Stromal cell of bone marrow (primary cell): ENCODE data around the gene RDH5.
"Not testable (repeated sequence)": the region's sequence is repeated elsewhere in the genome, so short reads cannot be mapped to it uniquely, and the experiment has no call there.

ENCODE experiments used
- DNase-seq: peaks from one replicate; pipeline ENCODE4 v3.0.0-alpha.2; 2012; ENCODE audit warnings: low read depth

The RDH5 gene

DNA sequence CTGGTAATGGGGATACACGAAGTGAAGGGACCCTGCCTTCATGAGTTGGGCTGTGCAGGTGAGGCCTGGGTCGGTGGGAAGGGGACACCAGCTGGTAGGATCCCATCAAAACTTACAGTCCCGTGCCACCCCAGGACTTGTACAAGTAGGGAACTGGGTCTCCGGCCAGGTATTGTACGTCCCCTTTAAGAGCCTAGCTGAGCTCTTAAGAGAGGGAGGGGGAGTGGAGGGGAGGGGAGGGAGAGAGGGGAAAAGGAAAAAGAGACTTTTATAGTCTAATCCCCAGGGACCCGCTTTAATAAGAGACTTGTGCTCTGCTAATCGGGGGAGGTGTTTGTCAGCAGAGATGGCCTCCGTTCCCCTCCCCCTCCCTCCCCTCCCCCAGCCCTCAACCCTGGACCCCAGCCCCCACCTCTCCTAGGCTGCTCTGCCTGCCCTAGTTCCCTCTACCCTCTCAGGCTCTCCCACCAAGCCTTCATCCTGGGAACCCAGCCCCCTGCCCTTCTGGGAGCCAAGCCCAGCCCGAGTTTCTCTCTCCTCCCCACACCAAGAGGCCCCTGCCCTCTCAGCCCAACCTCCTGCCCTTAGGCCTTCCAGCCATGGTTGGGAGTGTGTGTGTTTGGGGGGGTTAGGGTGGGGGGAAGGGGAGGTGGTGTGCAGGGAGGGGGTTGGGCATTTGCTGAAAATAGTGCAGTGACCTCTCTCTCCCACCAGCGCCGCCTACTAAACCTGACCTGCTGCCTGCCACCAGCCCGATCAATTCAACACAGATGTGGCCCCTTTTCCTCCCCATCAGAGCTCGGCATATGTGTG is 25.4 kb downstream of the RDH5 start:
- DNase-seq = no peak

DNA sequence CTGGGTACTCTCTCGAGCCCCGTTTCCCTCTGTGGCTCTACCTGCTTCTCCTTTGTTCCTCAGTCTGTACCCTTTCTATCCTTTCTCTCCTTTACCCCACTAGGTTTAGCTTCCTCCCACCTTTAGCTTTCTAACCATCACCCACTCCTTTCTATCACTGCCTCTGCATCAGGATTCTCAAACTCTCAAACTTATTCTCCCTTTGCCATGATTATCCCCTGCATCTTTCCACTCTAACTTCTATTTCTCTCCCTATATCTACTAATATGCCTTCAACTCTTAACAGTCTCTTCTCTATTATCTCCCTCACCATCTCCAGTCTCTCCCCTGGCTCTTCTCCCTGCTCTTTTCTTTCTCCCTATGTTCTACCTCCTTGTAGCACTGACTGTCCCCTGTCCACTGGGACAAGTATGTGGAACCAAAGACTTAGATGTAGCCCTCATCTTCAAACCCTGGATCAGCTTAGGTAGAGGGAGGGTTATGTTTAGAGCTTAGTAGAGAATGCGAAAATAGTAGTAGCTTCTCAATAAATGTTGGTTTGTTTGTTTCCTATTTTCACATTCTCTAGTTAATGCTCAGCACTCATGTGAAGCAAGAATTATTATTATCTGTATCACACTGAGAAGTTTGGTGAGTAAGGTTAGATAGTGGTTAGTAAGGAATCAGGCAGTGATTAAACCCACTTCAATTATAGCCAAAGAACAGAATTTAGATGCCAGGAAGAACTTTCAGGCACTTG is 26.1 kb downstream of the RDH5 start:
- DNase-seq = no peak

DNA sequence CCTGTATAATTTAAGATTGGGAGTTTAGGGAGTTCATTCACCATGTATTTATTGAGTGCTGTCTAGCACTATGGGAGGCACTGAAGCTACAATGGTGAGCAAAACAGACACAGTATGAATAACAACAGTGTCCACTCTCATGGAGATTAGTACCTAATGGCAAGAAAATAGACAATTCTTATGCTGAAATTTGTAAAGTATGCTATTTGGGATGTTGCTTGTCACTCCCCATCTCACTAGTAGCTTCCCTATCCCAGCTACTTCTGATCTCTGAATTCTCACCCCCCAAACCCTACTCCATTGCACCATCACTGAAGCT is 26.7 kb downstream of the RDH5 start:
- no peak for DNase-seq

DNA sequence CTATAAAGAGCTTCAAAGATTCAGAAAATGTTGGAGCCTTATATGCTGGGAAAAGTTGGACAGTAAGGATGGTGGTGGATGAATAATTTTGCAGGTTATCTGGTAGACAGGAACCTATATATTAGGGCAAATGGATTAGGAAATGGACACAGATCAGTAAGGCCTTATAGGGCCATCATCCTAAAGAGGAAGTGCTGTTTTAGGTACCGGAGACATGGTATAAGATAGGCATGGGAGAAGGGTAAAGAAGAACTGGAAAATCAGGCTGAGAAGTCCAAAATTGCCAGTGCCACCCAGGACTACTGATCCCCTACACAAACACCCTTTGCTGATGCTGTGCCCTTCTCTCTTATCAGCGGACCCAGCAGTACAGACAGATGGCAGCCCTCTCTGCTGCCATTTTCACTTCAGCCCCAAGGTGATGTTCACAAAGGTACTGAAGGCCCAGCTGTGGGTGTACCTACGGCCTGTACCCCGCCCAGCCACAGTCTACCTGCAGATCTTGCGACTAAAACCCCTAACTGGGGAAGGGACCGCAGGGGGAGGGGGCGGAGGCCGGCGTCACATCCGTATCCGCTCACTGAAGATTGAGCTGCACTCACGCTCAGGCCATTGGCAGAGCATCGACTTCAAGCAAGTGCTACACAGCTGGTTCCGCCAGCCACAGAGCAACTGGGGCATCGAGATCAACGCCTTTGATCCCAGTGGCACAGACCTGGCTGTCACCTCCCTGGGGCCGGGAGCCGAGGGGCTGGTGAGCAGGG is 28.2 kb downstream of the RDH5 start:
- no peak for DNase-seq

DNA sequence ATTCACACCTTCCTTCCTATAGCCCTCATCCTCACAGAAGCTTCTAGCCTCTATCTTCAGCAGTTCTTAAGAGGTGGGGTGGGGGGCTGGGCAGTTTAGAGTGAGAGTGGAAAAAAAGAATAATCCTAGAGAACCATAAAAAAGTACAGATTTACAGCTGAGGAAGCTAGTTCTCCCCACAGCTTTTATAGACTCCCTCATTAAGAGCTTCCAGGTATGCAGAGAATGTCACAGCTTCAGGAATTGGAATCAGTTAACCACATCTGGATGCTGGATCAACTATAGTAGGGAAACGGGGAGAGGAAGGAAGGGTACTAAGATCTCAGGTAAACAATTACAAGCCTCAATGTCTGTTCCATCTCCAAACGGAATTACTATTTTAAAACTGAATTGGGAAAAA is 35.1 kb downstream of the RDH5 start:
- no peak for DNase-seq

DNA sequence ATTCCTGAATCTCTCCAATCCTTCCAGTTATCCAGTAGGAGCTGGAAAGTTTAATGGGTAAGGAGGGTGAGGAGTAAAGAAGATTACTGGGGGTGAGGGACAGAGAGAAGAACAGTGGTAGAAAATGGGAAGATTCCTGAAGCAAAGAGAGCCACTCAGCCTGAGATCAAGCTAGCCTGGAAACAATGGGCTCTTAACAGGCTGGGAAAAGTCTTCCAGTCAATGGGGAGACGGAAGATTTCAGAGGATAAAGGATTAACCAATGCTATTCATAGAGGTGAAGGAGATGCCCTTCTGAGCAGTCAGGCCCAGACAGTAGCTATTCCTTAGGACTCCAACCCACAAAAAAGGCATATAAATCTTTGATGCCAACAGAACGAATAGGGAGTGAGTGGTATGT is 37.5 kb downstream of the RDH5 start:
- no peak for DNase-seq

DNA sequence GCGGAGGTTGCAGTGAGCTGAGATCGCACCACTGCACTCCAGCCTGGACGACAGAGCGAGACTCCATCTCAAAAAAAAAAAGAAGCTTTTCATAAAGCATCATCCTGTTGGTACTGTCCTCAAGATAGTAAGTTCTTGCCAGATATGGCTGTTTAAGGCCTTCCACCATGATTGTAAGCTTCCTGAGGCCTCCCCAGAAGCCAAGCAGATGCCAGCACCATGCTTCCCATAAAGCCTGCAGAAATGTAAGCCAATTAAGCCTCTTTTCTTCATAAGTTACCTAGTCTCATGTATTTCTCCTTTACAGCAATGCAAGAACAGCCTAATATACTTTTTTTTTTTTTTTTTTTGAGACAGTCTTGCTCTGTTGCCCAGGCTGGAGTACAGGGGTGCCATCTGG is 38.4 kb downstream of the RDH5 start:
- not testable (repeated sequence) for DNase-seq

DNA sequence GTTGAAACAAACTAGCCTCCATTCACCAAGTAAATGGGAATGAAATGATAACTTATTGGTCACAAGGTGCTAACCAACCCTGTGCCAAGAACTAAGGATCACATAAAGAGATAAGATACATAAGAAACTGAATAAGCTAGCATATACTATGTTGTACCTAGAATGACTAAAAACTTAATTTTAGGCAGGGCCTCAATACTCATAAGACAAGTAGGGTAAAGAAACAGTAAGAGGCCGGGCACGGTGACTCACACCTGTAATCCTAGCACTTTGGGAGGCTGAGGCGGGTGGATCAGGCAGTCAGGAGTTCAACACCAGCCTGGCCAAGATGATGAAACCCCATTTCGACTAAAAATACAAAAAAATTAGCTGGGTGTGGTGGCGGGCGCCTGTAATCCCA is 40.5 kb downstream of the RDH5 start:
- no peak for DNase-seq

DNA sequence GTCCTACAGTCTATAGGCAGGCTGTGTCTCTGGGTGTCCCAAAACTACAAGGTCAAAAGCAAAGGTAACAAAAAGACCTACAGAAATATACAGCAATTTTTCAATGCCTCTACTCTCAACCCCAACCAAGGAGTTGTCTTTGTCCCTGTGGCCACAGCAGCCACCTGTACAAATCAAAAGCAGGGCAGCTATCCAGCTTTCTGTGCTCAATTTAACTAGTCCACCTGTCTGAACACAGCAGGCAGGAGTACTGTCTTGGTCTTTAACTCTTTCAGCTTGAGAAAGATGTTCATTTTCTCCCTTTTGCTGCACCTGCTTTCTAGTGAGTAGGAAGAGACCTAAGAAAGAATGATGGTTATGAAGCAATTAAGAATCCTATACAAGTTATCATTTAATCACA is 42.5 kb downstream of the RDH5 start:
- DNase-seq = no peak

DNA sequence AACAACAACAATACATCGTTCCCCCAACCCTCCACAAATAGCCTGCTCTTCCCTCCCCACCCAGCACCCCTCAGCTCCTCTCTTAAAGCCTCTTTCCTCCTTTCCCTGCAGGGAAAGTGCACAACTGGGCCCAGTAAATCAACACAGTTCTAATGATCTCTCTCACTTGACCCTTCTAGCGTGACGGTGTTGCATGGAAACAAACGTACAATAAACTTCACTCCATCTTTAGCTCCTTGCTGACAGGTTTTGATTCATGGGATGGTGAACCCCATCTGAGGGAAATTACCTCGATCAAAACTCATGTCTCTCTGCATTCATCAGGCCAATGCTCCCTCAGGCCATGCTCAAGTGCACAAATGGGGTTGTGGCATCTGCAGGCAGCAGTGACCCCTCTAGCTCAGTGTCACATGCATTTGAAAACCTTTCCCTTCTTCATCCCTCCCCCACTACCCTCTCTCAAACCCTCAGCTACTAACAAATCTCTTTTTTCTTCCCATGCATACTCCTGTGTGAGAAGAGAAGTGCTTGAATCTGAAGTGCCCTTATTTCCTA is 45.6 kb downstream of the RDH5 start:
- no peak for DNase-seq

DNA sequence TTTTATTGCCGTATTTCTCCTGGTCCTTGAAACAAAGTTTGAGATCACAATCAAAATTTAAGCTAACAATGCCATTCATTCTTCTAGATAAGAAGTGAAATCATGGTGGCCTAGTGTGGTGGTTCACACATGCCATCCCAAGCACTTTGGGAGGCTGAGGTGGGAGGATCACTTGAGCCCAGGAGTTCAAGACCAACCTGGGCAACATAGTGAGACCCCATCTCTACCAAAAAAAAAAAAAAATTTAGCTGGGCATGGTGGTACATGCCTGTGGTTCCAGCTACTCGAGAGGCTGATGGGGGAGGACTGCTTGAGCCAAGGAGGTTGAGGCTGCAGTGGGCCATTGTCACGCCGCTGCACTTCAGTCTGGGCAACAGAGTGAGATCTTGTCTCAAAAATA is 47.0 kb downstream of the RDH5 start:
- no peak for DNase-seq

DNA sequence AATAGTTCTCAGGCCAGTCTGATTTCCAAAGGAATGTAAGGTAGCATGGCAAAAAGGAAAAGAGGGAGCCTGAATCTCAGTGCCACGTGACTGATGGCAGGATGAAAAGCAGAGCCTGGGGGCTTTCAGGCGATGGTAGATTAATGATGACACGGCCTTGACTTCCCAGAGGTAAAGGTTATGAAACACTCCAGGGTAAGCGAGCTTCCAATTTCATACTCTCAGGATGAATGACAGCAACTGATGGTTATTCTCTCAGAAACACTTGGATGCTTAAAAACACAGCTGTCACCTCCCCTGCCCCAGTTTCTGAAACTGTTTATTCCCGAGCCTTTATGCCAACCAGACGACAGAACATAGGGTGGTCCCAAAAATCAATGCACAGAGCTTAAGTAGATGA is 51.5 kb downstream of the RDH5 start:
- no peak for DNase-seq
